NCI-H2029 treated with DMSO at 0.1 percent for 48 hours (cell line): ENCODE data around the gene C6orf15.
"Not testable (repeated sequence)": the region's sequence is repeated elsewhere in the genome, so short reads cannot be mapped to it uniquely, and the experiment has no call there.

Experiments used
- DNase-seq: peaks from one replicate; lab custom pipeline; 2025; lab: John Stamatoyannopoulos, UW

The C6orf15 gene

DNA sequence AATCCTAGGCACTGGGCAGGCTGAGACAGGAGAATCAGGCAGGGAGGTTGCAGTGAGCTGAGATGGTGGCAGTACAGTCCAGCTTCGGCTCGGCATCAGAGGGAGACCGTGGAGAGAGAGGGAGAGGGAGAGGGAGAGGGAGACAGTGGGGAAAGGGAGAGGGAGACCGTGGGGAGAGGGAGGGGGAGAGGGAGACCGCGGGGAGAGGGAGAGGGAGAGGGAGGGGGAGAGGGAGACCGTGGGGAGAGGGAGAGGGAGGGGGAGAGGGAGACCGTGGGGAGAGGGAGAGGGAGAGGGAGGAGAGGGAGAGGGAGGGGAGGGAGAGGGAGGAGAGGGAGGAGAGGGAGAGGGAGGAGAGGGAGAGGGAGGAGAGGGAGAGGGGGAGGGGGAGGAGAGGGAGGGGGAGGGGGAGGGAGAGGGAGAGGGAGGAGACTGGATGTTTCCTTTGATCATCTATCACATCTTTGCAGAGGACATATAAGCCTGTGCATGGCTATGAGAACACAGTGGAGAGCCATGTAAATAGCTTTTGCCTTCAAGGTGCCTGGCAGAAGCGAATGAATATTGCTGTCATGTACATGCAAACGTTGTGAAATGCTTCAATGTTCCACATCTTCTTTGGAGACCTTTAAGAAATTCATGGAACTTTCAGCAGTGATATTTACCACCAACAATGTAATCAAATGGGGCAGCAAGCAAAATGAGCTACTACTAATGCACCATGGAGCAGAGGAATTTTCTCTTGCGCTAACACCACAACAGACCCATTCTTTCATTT, 44.3 kb downstream of the C6orf15 start:
- DNase-seq = not testable (repeated sequence)

- not testable (repeated sequence) for DNase-seq
Observed at GRCh38 chr6:31067028-31067427, 45.3 kb downstream of the C6orf15 start.

- no peak for DNase-seq
Observed at GRCh38 chr6:31065556-31065955, 46.8 kb downstream of the C6orf15 start.

DNA sequence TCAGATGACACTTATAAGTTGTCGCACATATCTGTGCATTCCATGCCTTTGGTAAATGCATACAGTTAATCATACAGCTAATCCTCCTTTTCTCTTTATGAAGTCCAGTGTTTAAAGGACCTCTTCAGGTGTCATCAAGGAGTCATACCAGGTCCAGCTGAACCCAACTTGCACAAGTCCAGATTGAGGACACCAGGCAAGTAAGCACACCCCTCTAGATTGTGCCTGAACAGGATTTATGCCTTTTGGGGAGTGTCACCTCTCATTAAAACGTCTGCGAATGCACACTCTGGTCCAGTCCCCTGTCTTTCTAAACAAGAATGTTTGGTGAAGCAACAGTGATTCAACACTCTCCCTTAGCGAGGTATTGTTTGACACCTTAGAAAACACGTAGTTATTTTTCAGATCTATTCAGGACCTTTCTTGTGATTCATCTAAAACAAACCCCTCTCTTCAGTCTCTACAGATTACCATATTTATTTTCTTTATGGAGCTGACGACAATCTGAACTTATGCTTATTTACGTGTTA, 48.4 kb downstream of the C6orf15 start:
- DNase-seq = no peak
